Large intestine (tissue), 1 donor: ENCODE data around the gene CACNA1S. TPM values are rescaled to one million over a fixed set of nuclear protein-coding genes. Genes with fewer than 3 reads are reported as not detected.

Source experiments
- polyA plus RNA-seq: library from polyadenylated mRNA; unstranded; fragments of 120-200 nt; gene quantifications from one replicate; pipeline ENCODE4 v1.2.1, GENCODE V29; 2013

The CACNA1S gene
- polyA plus RNA-seq, 1 donor: 0.15 TPM

Other genes starting within 250 kb of the CACNA1S start
- gene GPR25, start 239.4 kb downstream of the CACNA1S start, polyA plus RNA-seq: 0.16 TPM
- gene INAVA, start 217.5 kb downstream of the CACNA1S start, polyA plus RNA-seq: 101 TPM
- 1.5 TPM for gene KIF21B, start 88.7 kb downstream of the CACNA1S start, polyA plus RNA-seq
- 0.15 TPM for gene ASCL5, start 14.8 kb upstream of the CACNA1S start, polyA plus RNA-seq
- 49.8 TPM for gene TMEM9, start 42.0 kb upstream of the CACNA1S start, polyA plus RNA-seq
- 0.42 TPM for gene IGFN1, start 78.4 kb upstream of the CACNA1S start, polyA plus RNA-seq
- 0.45 TPM for gene PKP1, start 171.1 kb upstream of the CACNA1S start, polyA plus RNA-seq